ENCODE results near the gene FAM83F. TPM values are rescaled to one million over a fixed set of nuclear protein-coding genes. Genes with fewer than 3 reads are reported as not detected.

FAM83F gene
- total and polyA plus RNA-seq, 7 donors: under 0.01 to 19.5 (median 0.71) TPM

DNA sequence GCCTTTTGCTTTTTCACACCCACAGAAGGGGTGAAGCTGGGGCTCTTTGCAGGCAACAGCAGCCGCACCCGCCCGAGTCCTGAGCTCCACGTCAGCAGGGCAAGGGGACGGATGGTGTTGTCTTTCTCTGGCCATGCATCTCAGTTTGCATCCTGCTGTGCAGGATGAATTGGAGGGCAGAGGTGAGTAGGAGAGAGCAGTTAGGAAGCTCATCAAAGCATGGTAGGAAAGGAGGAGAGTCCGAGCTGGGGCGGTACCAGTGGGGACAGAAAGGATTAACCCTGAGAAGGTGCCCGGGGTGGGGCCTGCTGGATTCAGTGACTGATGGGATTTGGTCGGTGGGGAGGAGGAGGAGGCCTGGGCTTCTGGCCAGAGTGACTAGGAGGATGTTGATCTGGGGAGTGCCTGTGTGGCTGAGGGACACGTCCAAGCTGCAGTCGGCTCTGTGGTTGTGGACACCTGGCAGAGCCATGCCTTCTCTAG lies 14.6 kb downstream of the FAM83F start:
- H3K4me3 ChIP-seq: no peak overlapping the region
- H3K27me3 ChIP-seq: peaks cover 6 to 58% (median 17%) of the 10 kb centered on the region in 3 donors
- H3K36me3 ChIP-seq: no peaks in the 10 kb centered on the region
- TF ChIP-seq, protein P1, sequence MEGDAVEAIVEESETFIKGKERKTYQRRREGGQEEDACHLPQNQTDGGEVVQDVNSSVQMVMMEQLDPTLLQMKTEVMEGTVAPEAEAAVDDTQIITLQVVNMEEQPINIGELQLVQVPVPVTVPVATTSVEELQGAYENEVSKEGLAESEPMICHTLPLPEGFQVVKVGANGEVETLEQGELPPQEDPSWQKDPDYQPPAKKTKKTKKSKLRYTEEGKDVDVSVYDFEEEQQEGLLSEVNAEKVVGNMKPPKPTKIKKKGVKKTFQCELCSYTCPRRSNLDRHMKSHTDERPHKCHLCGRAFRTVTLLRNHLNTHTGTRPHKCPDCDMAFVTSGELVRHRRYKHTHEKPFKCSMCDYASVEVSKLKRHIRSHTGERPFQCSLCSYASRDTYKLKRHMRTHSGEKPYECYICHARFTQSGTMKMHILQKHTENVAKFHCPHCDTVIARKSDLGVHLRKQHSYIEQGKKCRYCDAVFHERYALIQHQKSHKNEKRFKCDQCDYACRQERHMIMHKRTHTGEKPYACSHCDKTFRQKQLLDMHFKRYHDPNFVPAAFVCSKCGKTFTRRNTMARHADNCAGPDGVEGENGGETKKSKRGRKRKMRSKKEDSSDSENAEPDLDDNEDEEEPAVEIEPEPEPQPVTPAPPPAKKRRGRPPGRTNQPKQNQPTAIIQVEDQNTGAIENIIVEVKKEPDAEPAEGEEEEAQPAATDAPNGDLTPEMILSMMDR (IDR thresholded peaks at IDR 0.05): no peak
- no peak for TF ChIP-seq POLR2A (IDR thresholded peaks at IDR 0.05)
- no peak for TF ChIP-seq EP300 (IDR thresholded peaks at IDR 0.05)
- TF ChIP-seq POLR2AphosphoS5 (IDR thresholded peaks at IDR 0.05): no peak
- H3K9me3 ChIP-seq: no peaks in the 10 kb centered on the region
- intact Hi-C loops (cut with DNase I): no loop called here
- no peak overlapping the region for H3K27ac ChIP-seq
- H3K4me1 ChIP-seq: no peaks in the 10 kb centered on the region
- 17 to 33% methylated on average over 11 of the region's 11 CpGs for WGBS, 2 donors
- no peak for DNase-seq

DNA sequence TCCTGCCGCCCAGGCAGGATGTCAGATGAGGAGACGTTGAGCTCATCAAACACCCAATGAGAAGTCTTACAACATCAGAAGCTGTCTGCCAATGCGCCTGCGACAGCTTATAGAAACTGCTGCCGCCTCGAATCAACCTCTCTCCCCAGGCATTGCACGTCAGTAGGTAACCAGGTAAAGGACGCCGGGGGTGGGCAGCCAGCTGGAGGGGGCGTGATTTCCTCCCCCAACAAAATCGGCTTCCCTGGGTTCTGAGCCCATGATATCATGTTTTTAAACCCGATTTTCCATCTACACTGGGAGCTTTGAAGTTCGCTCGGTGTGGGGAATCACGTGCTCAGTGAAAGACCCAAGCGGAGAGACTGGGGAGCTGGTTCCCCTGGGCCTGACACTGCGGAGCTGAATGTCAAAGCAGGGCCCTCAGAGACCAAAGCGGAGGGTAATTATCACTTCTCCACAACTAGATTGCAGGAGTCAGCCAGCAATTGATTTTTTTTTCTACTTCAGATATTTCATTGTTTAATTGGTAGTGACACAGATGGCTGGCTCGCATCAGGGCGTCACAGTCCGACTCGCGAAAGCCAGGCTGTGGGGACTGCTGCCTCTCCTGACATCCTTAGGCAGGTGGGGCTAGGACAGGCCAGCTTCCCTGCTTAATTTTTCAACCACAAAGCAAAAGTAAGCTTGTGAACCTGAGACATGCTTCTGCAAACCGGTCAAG lies 15.4 kb downstream of the FAM83F start:
- TF ChIP-seq POLR2A (IDR thresholded peaks at IDR 0.05): no peak
- no peak for DNase-seq
- H3K4me1 ChIP-seq: no peaks in the 10 kb centered on the region
- 55 to 81% methylated on average over 24 of the region's 24 CpGs for WGBS, 2 donors
- intact Hi-C loops (cut with DNase I): no loop called here
- no peaks in the 10 kb centered on the region for H3K36me3 ChIP-seq
- no peak overlapping the region for H3K4me3 ChIP-seq
- H3K27me3 ChIP-seq: peaks cover 6 to 51% (median 17%) of the 10 kb centered on the region in 3 donors
- H3K27ac ChIP-seq: no peak overlapping the region
- H3K9me3 ChIP-seq: no peaks in the 10 kb centered on the region

DNA sequence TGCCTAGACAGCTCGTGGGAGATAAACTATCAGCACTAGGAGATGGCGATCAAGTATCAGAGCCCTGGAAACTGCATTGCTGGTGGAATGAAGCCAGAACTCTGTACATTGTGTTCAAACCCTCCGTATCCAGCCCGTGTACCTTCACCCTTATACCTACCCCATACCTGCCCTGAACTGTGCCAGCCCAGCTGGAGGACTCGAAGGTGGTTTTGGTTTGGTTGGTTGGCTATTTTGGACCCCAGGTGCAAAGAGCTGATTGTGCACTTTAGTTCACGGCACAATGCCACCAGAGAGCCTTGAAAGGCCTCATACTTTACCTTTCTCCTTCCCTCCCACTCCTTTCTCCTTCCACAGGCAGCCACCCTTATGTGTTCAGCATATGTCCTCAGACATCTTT lies 16.0 kb downstream of the FAM83F start:
- Histone ChIP-seq H3K9me3 (no peaks in the 10 kb centered on the region), H3K27ac (no peak overlapping the region), H3K36me3 (no peaks in the 10 kb centered on the region), H3K4me1 (no peaks in the 10 kb centered on the region), H3K27me3 (peaks cover 6 to 44% (median 17%) of the 10 kb centered on the region in 3 donors), H3K4me3 (no peak overlapping the region)
- TF ChIP-seq, protein P1 (IDR thresholded peaks at IDR 0.05): no peak
- TF ChIP-seq EP300 (IDR thresholded peaks at IDR 0.05) (no peak), POLR2A (IDR thresholded peaks at IDR 0.05) (no peak), POLR2AphosphoS5 (IDR thresholded peaks at IDR 0.05) (no peak)
- intact Hi-C loops (cut with DNase I): no loop called here
- 87 to 88% methylated on average over 6 of the region's 6 CpGs for WGBS, 2 donors
- DNase-seq: no peak

DNA sequence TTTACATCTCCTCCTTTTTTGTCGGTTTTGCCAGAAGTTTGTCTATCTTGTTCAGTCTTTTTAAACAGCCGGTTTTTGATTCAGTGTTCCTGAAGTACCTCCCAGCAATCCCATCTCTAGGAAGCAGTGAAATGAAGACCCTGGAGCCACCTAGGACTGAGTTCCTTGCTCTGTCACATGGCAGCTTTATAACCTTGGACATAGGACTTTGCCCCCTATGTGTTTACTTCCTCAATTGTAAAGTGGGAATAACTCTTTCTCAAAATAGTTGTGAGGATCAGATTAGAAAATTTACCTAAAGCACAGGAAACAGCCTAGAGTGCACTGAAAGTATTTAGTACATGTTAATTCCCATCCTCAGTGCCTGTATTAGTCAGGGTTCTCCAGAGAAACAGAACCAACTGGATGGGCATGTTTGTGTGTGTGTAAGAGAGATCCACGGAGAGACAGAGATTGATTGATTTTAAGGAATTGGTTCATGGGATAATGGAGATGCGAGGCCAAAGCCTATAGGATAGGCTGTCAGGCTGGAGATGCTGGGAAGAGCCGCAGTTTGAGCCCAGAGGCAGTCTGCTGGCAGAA lies 20.0 kb downstream of the FAM83F start:
- Histone ChIP-seq H3K9me3 (no peaks in the 10 kb centered on the region), H3K27me3 (peaks cover 0 to 31% (median 6%) of the 10 kb centered on the region in 3 donors), H3K27ac (no peak overlapping the region), H3K4me1 (no peaks in the 10 kb centered on the region), H3K36me3 (no peaks in the 10 kb centered on the region), H3K4me3 (no peak overlapping the region)
- WGBS, 2 donors: 20 to 72% methylated on average over 5 of the region's 5 CpGs
- TF ChIP-seq EP300 (IDR thresholded peaks at IDR 0.05) (no peak), POLR2A (IDR thresholded peaks at IDR 0.05) (no peak), POLR2AphosphoS5 (IDR thresholded peaks at IDR 0.05) (no peak)
- TF ChIP-seq, protein P1 (IDR thresholded peaks at IDR 0.05): no peak
- DNase-seq: no peak
- intact Hi-C loops (cut with DNase I): no loop called here

DNA sequence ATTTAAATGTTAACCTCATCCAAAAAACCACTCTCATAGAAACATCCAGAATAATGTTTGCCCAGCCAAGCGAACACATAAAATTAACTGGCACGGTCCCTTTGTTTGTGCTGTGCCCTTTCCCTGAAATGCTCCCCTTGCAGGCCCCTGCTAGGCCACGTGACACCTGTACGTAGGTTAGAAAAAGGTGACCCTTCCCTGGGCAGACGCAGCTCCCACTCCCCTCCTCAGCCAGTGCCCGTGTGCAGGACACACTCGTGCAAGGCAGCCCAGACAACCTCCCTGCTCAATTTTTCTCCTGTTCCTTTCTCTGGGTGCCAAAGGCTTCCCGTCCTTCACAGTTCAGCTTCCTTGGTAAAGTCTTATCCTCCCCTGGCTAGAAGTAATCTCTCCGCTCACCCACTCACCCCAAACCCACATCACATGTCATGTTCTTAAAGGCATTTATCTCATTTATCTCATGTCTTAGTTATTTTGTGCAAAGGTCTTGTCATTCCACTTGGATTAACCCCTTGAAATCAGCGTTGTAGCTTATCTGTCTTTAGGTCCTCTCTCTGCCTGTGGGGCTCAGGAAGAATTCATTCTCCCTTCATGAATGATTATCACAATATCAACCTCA lies 20.7 kb downstream of the FAM83F start:
- Histone ChIP-seq H3K27me3 (peaks cover 0 to 24% (median 0%) of the 10 kb centered on the region in 3 donors), H3K9me3 (no peaks in the 10 kb centered on the region), H3K36me3 (no peaks in the 10 kb centered on the region), H3K4me1 (no peaks in the 10 kb centered on the region), H3K27ac (no peak overlapping the region), H3K4me3 (no peak overlapping the region)
- WGBS, 2 donors: 36 to 74% methylated on average over 10 of the region's 10 CpGs
- intact Hi-C loops (cut with DNase I): no loop called here
- no peak for DNase-seq
- TF ChIP-seq EP300 (IDR thresholded peaks at IDR 0.05) (no peak), POLR2AphosphoS5 (IDR thresholded peaks at IDR 0.05) (no peak), POLR2A (IDR thresholded peaks at IDR 0.05) (no peak)
- TF ChIP-seq, protein P1 (IDR thresholded peaks at IDR 0.05): no peak

All from sigmoid colon (tissue), 7 donors.